ENCODE results near the gene TEX264. TPM values are rescaled to one million over a fixed set of nuclear protein-coding genes. Genes with fewer than 3 reads are reported as not detected.

Gene TEX264
- total RNA-seq, 1 donor from 2014 or later: 43.5 TPM

DNA sequence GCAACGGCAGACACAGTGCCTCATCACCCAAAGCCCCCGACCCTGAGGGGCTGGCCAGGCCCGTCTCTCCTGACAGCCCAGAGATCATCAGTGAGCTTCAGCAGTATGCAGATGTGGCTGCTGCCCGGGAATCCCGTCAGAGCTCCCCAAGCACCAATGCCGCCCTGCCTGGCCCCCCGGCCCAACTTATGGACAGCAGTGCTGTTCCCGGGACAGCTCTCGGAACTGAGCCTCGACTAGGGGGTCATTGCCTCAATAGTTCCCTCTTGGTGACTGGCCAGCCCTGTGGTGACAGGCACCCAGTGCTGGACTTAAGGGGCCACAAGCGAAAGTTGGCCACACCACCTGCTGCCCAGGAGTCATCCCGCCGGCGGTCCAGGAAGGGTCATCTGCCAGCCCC, 8.6 kb upstream of the TEX264 start:
- no peaks in the 10 kb centered on the region for H3K4me1 ChIP-seq
- ATAC-seq (no peak), DNase-seq (no peak)
- intact Hi-C loops (cut with DNase I): no loop called here
- peaks cover 63% of the 10 kb centered on the region for H3K36me3 ChIP-seq
- H3K4me3 ChIP-seq: no peak overlapping the region
- no peaks in the 10 kb centered on the region for H3K9me3 ChIP-seq
- TF ChIP-seq, protein P1, sequence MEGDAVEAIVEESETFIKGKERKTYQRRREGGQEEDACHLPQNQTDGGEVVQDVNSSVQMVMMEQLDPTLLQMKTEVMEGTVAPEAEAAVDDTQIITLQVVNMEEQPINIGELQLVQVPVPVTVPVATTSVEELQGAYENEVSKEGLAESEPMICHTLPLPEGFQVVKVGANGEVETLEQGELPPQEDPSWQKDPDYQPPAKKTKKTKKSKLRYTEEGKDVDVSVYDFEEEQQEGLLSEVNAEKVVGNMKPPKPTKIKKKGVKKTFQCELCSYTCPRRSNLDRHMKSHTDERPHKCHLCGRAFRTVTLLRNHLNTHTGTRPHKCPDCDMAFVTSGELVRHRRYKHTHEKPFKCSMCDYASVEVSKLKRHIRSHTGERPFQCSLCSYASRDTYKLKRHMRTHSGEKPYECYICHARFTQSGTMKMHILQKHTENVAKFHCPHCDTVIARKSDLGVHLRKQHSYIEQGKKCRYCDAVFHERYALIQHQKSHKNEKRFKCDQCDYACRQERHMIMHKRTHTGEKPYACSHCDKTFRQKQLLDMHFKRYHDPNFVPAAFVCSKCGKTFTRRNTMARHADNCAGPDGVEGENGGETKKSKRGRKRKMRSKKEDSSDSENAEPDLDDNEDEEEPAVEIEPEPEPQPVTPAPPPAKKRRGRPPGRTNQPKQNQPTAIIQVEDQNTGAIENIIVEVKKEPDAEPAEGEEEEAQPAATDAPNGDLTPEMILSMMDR (IDR thresholded peaks at IDR 0.05): no peak
- no peak overlapping the region for H3K27ac ChIP-seq
- H3K27me3 ChIP-seq (ENCODE audit: low read depth): no peaks in the 10 kb centered on the region

DNA sequence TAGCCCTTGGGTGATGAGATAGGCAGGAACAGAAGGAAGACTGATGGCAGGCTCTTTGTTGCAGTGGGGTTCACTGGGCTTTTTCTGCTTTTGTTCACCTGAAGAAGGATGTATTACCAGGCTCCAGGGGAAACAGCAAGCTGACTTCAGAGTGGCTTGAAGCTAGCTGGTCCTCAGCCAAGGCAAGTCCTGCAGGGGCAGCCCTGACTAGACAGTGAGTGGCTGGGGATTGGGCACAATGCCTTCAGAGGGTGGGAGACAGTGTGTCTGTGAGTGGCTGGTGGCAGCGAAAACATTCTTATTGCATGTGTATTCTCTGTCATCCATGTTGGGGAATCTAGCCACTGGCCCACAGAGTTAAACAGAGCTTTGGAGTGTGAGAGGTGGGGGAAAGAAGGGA, 2.3 kb upstream of the TEX264 start:
- DNase-seq (no peak), ATAC-seq (no peak)
- H3K4me1 ChIP-seq: peaks cover 40% of the 10 kb centered on the region
- TF ChIP-seq, protein P1 (IDR thresholded peaks at IDR 0.05): no peak
- H3K36me3 ChIP-seq: peaks cover 1% of the 10 kb centered on the region
- H3K27me3 ChIP-seq (ENCODE audit: low read depth): no peaks in the 10 kb centered on the region
- H3K4me3 ChIP-seq: no peak overlapping the region
- intact Hi-C loops (cut with DNase I): no loop called here
- H3K27ac ChIP-seq: no peak overlapping the region
- no peaks in the 10 kb centered on the region for H3K9me3 ChIP-seq

DNA sequence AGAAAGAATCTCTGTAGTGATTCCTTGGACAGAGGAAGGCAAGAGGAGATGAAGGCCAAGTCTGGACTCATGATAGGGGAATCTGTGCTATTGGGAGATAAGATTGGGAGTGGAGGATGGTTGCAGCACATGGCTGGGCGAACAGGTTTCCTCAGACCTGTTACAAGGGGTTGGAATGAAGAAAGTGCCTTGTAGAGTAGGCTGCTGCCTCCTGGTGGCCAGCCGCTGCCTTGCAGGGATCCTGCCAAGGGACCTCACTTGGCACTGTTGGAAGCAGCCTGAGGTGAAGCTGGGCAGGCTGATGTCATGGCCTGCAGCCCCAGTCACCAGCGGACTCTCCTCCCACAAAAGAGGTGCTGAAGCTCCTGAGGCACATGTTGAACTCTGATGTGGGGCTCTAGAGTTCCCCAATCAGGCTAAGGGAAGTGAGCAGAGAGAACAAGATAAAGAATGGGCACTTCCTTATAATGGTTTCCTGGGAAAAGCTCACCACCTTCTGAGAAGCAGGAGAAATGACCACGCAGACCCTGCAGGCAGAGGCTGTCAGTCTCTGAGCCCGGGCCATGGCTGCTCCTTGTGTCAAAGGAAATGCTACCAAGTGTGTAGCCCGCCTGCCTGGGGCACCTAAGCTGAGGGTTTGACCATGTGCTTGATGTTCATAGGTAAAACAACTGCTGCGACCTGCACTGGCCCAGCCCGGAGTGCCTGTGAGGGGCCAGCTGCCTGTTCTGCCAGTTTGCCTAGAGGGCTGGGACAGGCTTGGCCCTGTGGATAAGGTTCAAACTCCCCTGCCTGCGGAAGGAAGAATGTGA, 1.6 kb upstream of the TEX264 start:
- H3K4me3 ChIP-seq: no peak overlapping the region
- no peaks in the 10 kb centered on the region for H3K9me3 ChIP-seq
- H3K36me3 ChIP-seq: no peaks in the 10 kb centered on the region
- H3K27ac ChIP-seq: no peak overlapping the region
- peaks cover 41% of the 10 kb centered on the region for H3K4me1 ChIP-seq
- TF ChIP-seq, protein P1 (IDR thresholded peaks at IDR 0.05): peak; percentile 98
- peak; percentile 60 to 72 for ATAC-seq
- intact Hi-C loops (cut with DNase I): loop anchor here (5.0 kb wide), 1 partner anchor 167 kb away; the partner anchor contains the start of gene DCAF1
- DNase-seq: peak; percentile 91
- no peaks in the 10 kb centered on the region for H3K27me3 ChIP-seq (ENCODE audit: low read depth)

- Histone ChIP-seq H3K36me3 (peaks cover 4% of the 10 kb centered on the region), H3K27ac (peak overlapping the region; percentile 95), H3K4me1 (peaks cover 46% of the 10 kb centered on the region), H3K9me3 (no peaks in the 10 kb centered on the region), H3K4me3 (peak overlapping the region; percentile 95), H3K27me3 (ENCODE audit: low read depth) (no peaks in the 10 kb centered on the region)
- ATAC-seq: no peak
- intact Hi-C loops (cut with DNase I): loop anchor here (5.0 kb wide), 1 partner anchor 168 kb away; the partner anchor contains the start of gene DCAF1
- DNase-seq: no peak
- TF ChIP-seq, protein P1 (IDR thresholded peaks at IDR 0.05): no peak
Measured at GRCh38 chr3:51670053-51670822, 814 bp upstream of the TEX264 start.

DNA sequence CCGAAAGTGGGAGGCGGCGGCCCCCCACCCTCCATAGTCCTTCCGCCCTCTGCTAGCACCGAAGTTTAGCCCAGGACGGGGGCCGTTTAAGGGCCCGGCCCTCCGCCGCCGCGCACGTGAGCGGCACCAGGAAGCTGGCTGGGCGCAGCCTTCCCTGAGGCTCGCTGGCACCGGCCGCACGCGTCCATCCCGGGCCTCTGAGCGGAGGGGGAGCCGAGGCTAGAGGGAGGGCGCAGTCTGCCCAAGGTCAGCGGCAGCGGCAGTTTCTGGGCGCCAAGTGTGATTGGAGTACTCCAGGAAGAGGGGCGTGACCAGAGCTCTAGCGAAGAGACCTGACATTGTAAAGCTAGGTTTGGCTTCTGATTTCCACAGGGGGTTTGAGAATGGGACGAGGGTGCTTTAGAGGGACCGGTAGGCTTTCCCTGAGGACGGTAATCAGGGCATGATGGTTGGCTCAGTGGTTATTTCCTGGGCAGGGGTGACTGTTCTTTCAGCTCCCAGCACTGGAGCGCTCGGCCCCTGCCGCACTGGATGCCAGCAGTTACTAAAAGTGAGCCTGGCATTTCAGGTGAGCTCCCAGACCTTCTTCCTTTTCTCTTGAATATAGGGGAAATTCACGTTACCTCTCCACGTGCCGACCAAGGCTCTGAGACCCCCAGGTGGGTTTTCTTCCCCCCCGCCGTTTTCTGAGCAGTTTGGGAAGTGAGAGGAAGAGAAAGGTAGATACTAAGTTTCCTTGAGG, 853 bp downstream of the TEX264 start:
- Histone ChIP-seq H3K36me3 (peaks cover 21% of the 10 kb centered on the region), H3K4me1 (peaks cover 50% of the 10 kb centered on the region), H3K27ac (peak overlapping the region; percentile 95), H3K27me3 (ENCODE audit: low read depth) (no peaks in the 10 kb centered on the region), H3K4me3 (peak overlapping the region; percentile 95), H3K9me3 (no peaks in the 10 kb centered on the region)
- ATAC-seq: peak; percentile 68 to 80
- intact Hi-C loops (cut with DNase I): loop anchor here (5.0 kb wide), 1 partner anchor 170 kb away; the partner anchor contains the start of gene DCAF1
- DNase-seq: peak; percentile 82
- TF ChIP-seq, protein P1 (IDR thresholded peaks at IDR 0.05): no peak

Measured in lower lobe of right lung (tissue), 2 donors.